HG03097 (cell line): Measurements from ENCODE around the gene SATB2.

Experiments
- ATAC-seq: cut with Tn5 transposase; IDR thresholded peaks from one replicate; pipeline ENCODE4 v1.9.1; 2021; ENCODE audit not compliant: unreplicated experiment, low FRiP score

Gene SATB2

GRCh38 chr2:199336546-199336945 lies 121.2 kb downstream of the SATB2 start:
- no peak for ATAC-seq

DNA sequence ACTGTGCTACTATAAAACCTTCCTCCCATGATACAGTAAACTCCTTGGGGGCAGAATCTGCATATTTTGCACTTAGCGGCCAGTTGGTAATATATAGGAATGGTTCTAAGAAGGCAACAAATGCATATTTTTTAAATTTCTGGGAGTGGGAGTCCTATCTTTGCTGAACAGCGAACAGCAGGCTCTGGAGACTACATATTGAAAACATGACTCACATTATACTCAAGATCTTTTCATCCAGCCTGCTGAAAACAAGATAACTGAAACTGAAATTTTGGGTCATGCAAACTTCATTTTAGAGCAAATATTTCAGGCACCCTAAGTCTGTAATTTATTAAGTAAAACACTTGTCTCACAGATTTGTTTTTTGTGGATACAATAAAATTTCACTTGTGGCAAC lies 122.2 kb downstream of the SATB2 start:
- no peak for ATAC-seq

- ATAC-seq: no peak
Observed at GRCh38 chr2:199329466-199329865, 128.3 kb downstream of the SATB2 start.

- no peak for ATAC-seq
Observed at GRCh38 chr2:199329031-199329430, 128.7 kb downstream of the SATB2 start.

DNA sequence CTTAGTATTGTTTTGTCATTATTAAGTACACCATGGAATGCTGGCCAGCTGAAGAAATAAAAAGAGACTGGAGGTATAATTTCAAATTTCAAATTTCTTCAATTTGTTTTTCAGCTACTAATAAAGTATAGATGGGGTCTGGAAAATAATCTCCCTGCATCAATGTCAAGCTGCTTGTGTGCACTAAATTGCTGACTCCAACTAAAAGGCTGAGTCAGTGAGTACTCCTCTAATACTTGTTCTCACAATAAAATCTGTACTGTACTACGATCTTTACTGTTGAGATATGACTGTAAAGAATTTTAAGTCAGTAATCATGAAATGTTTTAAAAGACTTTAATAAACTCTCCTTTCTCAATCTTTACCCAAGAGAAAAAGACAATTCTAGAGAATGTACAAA lies 131.9 kb downstream of the SATB2 start:
- ATAC-seq: no peak

DNA sequence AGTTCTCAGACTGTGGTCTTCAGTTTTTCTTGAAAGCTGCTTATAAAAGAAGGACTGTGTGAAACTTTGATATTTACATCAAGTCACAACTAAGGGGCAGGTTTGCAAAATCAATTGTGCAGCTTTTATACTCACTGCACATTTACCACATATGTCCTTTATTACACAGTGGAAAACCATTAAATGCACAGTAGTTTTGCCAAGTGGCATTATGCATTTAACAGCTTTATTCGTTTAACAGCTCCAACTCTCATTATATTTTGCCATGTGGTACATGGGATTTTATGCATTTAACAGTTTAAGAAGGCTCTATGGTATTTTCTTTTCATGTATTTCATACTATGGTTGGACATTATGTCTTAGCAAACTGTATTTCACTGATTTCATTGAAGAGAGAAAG lies 135.6 kb downstream of the SATB2 start:
- ATAC-seq: no peak

DNA sequence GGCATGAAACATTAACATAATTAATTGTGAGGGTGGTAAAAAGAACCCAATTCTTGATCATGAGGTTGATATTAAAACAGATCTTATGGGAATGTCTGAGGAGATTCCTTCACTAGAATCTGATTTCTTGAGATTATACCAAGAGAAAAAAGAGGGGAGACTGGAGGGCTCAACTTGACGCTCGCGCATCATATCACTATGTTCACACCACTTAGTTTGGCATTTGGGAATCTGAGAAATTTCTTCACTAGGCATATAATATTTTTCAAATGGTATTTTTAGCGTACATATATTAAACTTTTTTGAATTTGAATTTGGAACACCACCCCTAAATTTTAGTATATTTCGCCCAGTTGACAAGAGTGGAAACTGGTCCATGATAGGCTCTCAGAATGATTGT lies 140.1 kb downstream of the SATB2 start:
- ATAC-seq: no peak

- no peak for ATAC-seq
Observed at GRCh38 chr2:199316851-199317250, 140.9 kb downstream of the SATB2 start.

GRCh38 chr2:199315299-199316179 lies 142.2 kb downstream of the SATB2 start:
- ATAC-seq: no peak

- ATAC-seq: no peak
Observed at GRCh38 chr2:199312931-199313330, 144.8 kb downstream of the SATB2 start.

- no peak for ATAC-seq
Observed at GRCh38 chr2:199310771-199311585, 146.8 kb downstream of the SATB2 start.

- ATAC-seq: no peak
Observed at GRCh38 chr2:199309973-199310372, 147.8 kb downstream of the SATB2 start.

GRCh38 chr2:199309411-199309810 lies 148.3 kb downstream of the SATB2 start:
- no peak for ATAC-seq

- no peak for ATAC-seq
Observed at GRCh38 chr2:199308567-199308966, 149.2 kb downstream of the SATB2 start.

DNA sequence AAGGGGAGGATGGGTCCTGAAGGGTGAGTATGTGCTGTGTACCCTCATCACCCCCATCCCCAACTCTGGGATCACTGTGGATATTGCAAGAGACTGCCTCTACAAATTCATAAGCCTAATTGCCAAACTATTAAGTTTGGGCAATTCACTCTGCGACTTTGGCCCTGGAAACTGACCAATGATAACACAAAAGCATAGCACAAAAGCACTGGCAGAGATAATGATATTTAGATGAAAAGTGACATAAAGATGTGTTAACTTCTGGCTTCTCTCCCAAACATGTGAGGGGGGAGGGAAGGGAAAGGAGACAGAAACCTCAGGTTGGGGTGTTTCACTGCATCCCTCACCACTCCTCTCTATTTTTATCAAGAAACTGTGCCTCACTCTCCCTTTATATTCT lies 150.3 kb downstream of the SATB2 start:
- ATAC-seq: no peak

GRCh38 chr2:199306116-199306515 lies 151.6 kb downstream of the SATB2 start:
- no peak for ATAC-seq

DNA sequence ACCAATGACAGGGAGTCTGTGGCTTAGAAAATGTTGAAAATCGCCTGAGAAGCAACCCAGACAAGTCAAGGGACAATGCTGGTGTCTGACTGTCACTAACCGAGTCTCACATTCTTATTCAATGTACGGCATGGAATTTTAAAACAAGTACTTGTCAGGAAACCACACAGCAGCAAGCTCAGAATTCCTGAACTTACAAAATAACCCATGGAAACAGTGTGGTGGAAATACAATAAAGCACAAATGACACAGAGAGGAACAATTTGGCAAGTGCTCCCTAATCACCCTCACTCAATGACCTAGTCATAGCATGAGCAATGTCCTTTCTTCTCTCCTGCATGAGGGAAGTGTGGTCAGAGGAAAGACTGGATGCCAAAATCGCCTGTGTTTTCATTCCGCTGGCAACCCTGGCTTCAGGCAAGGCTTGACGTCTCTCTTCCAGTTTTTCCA lies 154.0 kb downstream of the SATB2 start:
- no peak for ATAC-seq

DNA sequence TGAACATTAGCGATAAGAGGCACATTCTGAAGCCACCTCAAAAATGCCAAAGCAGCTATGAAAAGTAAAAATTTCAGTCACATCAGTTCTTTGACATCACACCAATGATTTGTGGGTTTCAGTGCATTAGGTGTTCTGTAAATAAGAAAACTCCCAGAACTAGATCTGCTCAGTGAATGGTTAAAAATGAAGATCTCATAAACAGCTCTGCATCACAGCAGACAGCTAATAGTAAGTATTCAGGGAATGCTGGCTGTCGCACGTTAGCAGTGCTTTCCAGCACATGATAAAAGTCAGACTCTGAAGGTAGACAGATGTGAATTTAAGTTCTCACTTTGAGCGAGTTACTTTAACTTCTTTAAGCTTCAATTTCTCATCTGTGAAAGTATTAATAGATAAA lies 154.9 kb downstream of the SATB2 start:
- ATAC-seq: no peak

DNA sequence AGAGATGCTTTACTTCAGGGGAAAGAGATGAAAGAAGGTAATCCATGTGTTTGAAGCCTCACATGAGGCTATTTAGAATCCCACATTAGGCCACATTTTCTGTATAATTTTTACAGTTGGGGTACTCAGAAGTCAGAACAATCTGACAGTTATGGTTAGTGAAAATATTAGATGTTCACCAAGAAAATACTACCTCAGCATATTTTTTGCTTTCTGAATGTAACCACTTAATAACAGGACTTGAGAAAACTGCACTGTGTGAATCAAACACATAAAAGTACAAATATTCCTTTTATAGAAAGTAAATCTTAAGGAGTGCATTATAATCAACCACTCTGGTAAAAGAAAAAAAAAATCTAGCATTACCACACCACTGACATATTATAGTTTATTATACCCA lies 169.3 kb downstream of the SATB2 start:
- no peak for ATAC-seq

- no peak for ATAC-seq
Observed at GRCh38 chr2:199282309-199282708, 175.4 kb downstream of the SATB2 start.

DNA sequence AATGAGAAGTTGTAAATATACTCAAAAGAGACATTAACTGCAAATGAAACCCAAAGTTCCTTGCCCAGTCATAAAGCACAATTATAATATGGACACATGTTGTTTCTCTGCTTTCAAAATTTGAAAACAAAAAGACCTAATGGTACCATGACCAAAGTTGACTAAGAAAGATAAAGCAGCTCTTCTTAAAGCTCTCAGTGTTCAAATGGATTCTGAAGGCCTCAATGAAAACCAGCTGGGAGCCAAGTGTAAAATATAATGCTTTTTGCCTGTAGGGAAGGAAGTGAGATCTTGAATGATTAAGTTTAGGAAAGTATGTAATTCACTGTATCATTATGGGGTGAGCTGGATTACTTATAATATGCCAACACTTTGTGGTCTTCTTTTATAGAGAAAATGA lies 178.6 kb downstream of the SATB2 start:
- ATAC-seq: no peak

DNA sequence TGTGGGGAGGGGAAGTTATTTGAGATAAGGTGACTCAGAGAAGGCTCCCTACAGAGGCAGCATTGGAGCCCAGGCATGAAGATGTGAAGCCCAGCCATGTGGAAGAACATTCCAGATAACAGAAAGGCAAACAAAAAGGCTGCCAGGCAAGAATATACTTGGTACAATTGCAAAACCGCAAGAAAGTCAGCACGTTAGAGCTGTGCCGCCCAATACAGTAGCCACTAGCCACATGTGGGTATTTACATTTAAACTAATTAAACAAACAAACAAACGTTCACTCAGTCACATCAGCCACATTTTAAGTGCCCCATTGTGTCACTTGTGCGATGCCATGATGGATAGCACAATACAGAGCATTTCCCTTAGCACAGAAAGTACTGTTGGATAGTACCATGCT lies 179.6 kb downstream of the SATB2 start:
- no peak for ATAC-seq
